ENCODE data around the gene ABCA2.

The ABCA2 gene

GRCh38 chr9:137021568-137021978 is 6.5 kb downstream of the ABCA2 start:
- Histone ChIP-seq H2AFZ (ENCODE audit: low read depth, low read length, severe bottlenecking) (no peak overlapping the region), H3K79me2 (ENCODE audit: insufficient read depth, low read length) (no peaks in the 10 kb centered on the region), H3K9me2 (replicated peaks; ENCODE audit: insufficient read depth, low read length) (no peaks in the 10 kb centered on the region), H3K9ac (ENCODE audit: low read length) (no peak overlapping the region), H3K9me3 (ENCODE audit: insufficient read depth, low read length) (no peaks in the 10 kb centered on the region), H3F3A (ENCODE audit: insufficient read depth) (no peaks in the 10 kb centered on the region), H3K36me3 (ENCODE audit: low read length) (no peaks in the 10 kb centered on the region), H3K4me2 (ENCODE audit: low read depth, low read length, poor library complexity, severe bottlenecking) (no peak overlapping the region), H4K20me1 (ENCODE audit: low read depth, low read length) (no peaks in the 10 kb centered on the region), H3K4me3 (ENCODE audit: insufficient read depth, low read length, poor library complexity, severe bottlenecking) (no peak overlapping the region), H3K27ac (ENCODE audit: low read depth, low read length) (no peak overlapping the region), H3K27me3 (ENCODE audit: low read length) (no peaks in the 10 kb centered on the region)
- TF ChIP-seq CTCF (IDR thresholded peaks at IDR 0.05; ENCODE audit: insufficient read depth, low read length, poor library complexity, severe bottlenecking) (no peak), EZH2phosphoT487 (conservative IDR thresholded peaks at IDR 0.05; ENCODE audit: low read length) (no peak)

GRCh38 chr9:137020771-137021567 is 7.1 kb downstream of the ABCA2 start:
- H3K9me2 ChIP-seq (replicated peaks; ENCODE audit: insufficient read depth, low read length) = no peaks in the 10 kb centered on the region
- TF ChIP-seq CTCF (IDR thresholded peaks at IDR 0.05; ENCODE audit: insufficient read depth, low read length, poor library complexity, severe bottlenecking) (no peak), EZH2phosphoT487 (conservative IDR thresholded peaks at IDR 0.05; ENCODE audit: low read length) (no peak)
- no peak overlapping the region for H3K9ac ChIP-seq (ENCODE audit: low read length)
- H4K20me1 ChIP-seq (ENCODE audit: low read depth, low read length) = no peaks in the 10 kb centered on the region
- no peaks in the 10 kb centered on the region for H3F3A ChIP-seq (ENCODE audit: insufficient read depth)
- no peak overlapping the region for H3K4me3 ChIP-seq (ENCODE audit: insufficient read depth, low read length, poor library complexity, severe bottlenecking)
- no peaks in the 10 kb centered on the region for H3K36me3 ChIP-seq (ENCODE audit: low read length)
- no peaks in the 10 kb centered on the region for H3K79me2 ChIP-seq (ENCODE audit: insufficient read depth, low read length)
- no peak overlapping the region for H3K27ac ChIP-seq (ENCODE audit: low read depth, low read length)
- no peaks in the 10 kb centered on the region for H3K27me3 ChIP-seq (ENCODE audit: low read length)
- no peak overlapping the region for H3K4me2 ChIP-seq (ENCODE audit: low read depth, low read length, poor library complexity, severe bottlenecking)
- H3K9me3 ChIP-seq (ENCODE audit: insufficient read depth, low read length) = no peaks in the 10 kb centered on the region
- H2AFZ ChIP-seq (ENCODE audit: low read depth, low read length, severe bottlenecking) = no peak overlapping the region

DNA sequence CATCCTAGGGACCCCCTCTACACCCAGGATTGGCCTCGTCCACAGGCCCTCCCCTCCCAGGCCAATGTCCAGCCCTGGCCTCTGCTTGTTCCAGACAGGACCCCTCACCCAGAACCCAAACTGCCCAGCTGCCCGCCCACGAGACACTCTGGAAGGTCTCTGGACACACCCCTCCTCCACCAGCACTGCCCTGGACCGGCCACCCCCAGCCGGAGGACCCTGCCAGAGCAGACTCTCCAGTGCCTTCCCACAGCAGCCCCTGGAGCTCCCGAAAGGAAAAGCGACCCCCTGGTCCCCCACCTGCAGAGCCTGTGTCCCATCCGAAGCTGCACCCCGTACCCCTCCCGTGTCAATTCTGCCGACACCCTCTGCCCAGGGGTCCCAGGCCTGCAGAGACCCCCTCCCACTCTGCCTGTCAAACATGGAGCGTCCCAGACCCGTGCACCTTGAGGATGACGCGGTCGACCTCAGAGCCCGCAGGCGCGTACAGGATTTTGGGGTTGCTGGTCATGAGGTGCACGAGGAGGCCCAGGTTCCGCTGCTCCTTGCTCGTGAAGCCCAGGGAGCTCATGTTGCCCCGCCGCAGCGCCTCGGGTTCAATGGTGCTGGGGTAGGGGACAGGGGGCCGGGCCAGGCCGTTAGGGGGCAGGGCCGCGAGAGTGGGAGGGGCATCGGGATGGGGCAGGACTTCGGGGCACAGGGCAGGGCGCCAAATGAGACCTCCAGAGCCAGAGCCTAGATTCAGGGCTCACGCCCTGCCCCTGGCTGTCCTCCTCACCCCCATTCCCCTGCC is 8.0 kb downstream of the ABCA2 start:
- Histone ChIP-seq H3K27ac (ENCODE audit: low read depth, low read length) (no peak overlapping the region), H2AFZ (ENCODE audit: low read depth, low read length, severe bottlenecking) (no peak overlapping the region), H3K9me3 (ENCODE audit: insufficient read depth, low read length) (no peaks in the 10 kb centered on the region), H3K9ac (ENCODE audit: low read length) (no peak overlapping the region), H3F3A (ENCODE audit: insufficient read depth) (no peaks in the 10 kb centered on the region), H3K9me2 (replicated peaks; ENCODE audit: insufficient read depth, low read length) (no peaks in the 10 kb centered on the region), H3K4me3 (ENCODE audit: insufficient read depth, low read length, poor library complexity, severe bottlenecking) (no peak overlapping the region), H4K20me1 (ENCODE audit: low read depth, low read length) (no peaks in the 10 kb centered on the region), H3K79me2 (ENCODE audit: insufficient read depth, low read length) (no peaks in the 10 kb centered on the region), H3K36me3 (ENCODE audit: low read length) (no peaks in the 10 kb centered on the region), H3K27me3 (ENCODE audit: low read length) (no peaks in the 10 kb centered on the region), H3K4me2 (ENCODE audit: low read depth, low read length, poor library complexity, severe bottlenecking) (no peak overlapping the region)
- no peak for TF ChIP-seq CTCF (IDR thresholded peaks at IDR 0.05; ENCODE audit: insufficient read depth, low read length, poor library complexity, severe bottlenecking)
- TF ChIP-seq EZH2phosphoT487 (conservative IDR thresholded peaks at IDR 0.05; ENCODE audit: low read length) = no peak
